Gastroesophageal sphincter (tissue), 4 donors: Measurements from ENCODE around the gene GRK5. TPM values are rescaled to one million over a fixed set of nuclear protein-coding genes. Genes with fewer than 3 reads are reported as not detected.
A peak's percentile ranks its signal among the peaks of the same experiment; 100 is the strongest.

ENCODE experiments used
- ATAC-seq: fragments of 150-250 bp; one replicate; pipeline ENCODE4 v1.9.1; 2016; ENCODE audit warnings: mild to moderate bottlenecking, moderate library complexity
- H3K27ac ChIP-seq, 4 donors: fragments of 200-600 bp; sonication (generic) in 3 of 4; 1 replicate in 3 of 4; 2 replicates in 1 of 4; pipeline ENCODE4 v1.5.1; 2016 to 2019
- H3K27me3 ChIP-seq: fragments of 200-600 bp; sonication (generic); one replicate; pipeline ENCODE4 v1.5.1; 2019
- H3K36me3 ChIP-seq, 2 donors: fragments of 200-600 bp; sonication (generic); one replicate each; pipeline ENCODE4 v1.5.1; 2019; ENCODE audit warnings: control low read depth in 1 of 2
- H3K4me1 ChIP-seq, 3 donors: fragments of 200-600 bp; sonication (generic); 1 replicate in 2 of 3; 2 replicates in 1 of 3; pipeline ENCODE4 v1.5.1; 2016 to 2019; ENCODE audit warnings: control low read depth in 2 of 3
- H3K4me3 ChIP-seq, 2 donors: fragments of 200-600 bp; sonication (generic); one replicate each; pipeline ENCODE4 v1.5.1; 2019; ENCODE audit warnings: mild to moderate bottlenecking in 1 of 2, moderate library complexity in 1 of 2
- H3K9me3 ChIP-seq, 3 donors: fragments of 200-600 bp; sonication (generic); one replicate each; pipeline ENCODE4 v1.5.1; 2017 to 2019; ENCODE audit warnings: control low read depth in 2 of 3
- CTCF ChIP-seq, 4 experiments: fragments of 200-600 bp in 2 of 4; fragments of 450-650 bp in 2 of 4; sonication (generic) in 1 of 4; IDR thresholded peaks; one replicate each; pipeline ENCODE4 v1.5.1; 2017 to 2019; ENCODE audit warnings: antibody characterized with exemption in 4 of 4, mild to moderate bottlenecking in 2 of 4, moderate library complexity in 2 of 4
- EP300 ChIP-seq: sonication (generic); formaldehyde crosslinking; IDR thresholded peaks from one replicate; pipeline ENCODE4 v1.6.1; 2017; ENCODE audit warnings: antibody characterized with exemption, mild to moderate bottlenecking
- POLR2A ChIP-seq, 2 donors: fragments of 450-650 bp; IDR thresholded peaks; one replicate each; pipeline ENCODE4 v1.6.1; 2017; ENCODE audit warnings: antibody characterized with exemption in 2 of 2, mild to moderate bottlenecking in 2 of 2, moderate library complexity in 1 of 2
- POLR2AphosphoS5 ChIP-seq: sonication (generic); formaldehyde crosslinking; IDR thresholded peaks from one replicate; pipeline ENCODE4 v1.6.1; 2017; ENCODE audit warnings: antibody characterized with exemption
- WGBS, 2 donors: methylation state at CpG; one replicate each; pipeline ENCODE4 v1.1.5; 2018; ENCODE audit warnings: low coverage in 1 of 2; 5-methylcytosine and 5-hydroxymethylcytosine counted together
- total RNA-seq, 4 donors: library from RNA; depleted of rRNA; stranded (reverse); fragments of >200 nt; gene quantifications; one replicate each; pipeline ENCODE4 v1.1.0, GENCODE V29; 2016

Gene GRK5
- total RNA-seq, 4 donors from 2014 or later = 28.8 to 71.6 (median 47.7) TPM

GRCh38 chr10:119263951-119264617 lies 56.7 kb downstream of the GRK5 start:
- Histone ChIP-seq H3K27me3 (no peaks in the 10 kb centered on the region), H3K4me1 (peaks cover 0 to 26% (median 16%) of the 10 kb centered on the region in 3 donors), H3K4me3 (no peak overlapping the region), H3K9me3 (no peaks in the 10 kb centered on the region), H3K27ac (peak overlapping the region in 3 of 4 donors; percentile 38 to 60 (median 48)), H3K36me3 (no peaks in the 10 kb centered on the region)
- WGBS, 2 donors = 40 to 44% methylated on average over 1 to 4 of the region's 4 CpGs
- ATAC-seq = peak; percentile 51
- TF ChIP-seq CTCF (IDR thresholded peaks at IDR 0.05) = no peak
- no peak for TF ChIP-seq POLR2AphosphoS5
- TF ChIP-seq EP300 = no peak
- TF ChIP-seq POLR2A (IDR thresholded peaks at IDR 0.05) = no peak

GRCh38 chr10:119265691-119266090 lies 58.3 kb downstream of the GRK5 start:
- Histone ChIP-seq H3K36me3 (no peaks in the 10 kb centered on the region), H3K4me1 (peaks cover 0 to 42% (median 28%) of the 10 kb centered on the region in 3 donors), H3K4me3 (no peak overlapping the region), H3K27ac (no peak overlapping the region), H3K9me3 (no peaks in the 10 kb centered on the region), H3K27me3 (no peaks in the 10 kb centered on the region)
- TF ChIP-seq POLR2A (IDR thresholded peaks at IDR 0.05) = no peak
- no peak for TF ChIP-seq EP300
- no peak for ATAC-seq
- no CpG with 5 or more reads among the region's 6 CpGs for WGBS, 2 donors

DNA sequence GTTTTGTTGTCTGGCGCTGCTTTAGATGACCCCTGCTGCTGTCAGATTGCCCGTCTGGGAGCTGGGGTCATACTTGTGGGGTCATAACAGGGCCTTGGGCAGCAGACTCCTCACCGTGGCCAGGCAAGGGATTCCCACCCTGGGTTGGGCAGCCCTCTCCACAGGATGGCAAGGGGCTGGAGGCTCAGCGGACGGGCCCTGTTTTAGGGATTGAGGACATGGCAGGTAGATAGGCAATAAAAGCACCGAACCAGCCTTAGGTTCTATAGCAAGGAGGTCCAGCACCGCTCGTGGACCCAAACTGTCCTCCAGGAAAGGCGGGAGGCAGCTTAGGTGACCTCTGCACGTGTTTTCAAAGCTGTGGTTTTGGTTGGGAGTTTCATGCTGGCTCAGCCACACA lies 60.0 kb downstream of the GRK5 start:
- ATAC-seq = no peak
- Histone ChIP-seq H3K9me3 (no peaks in the 10 kb centered on the region), H3K27ac (peak overlapping the region in 1 of 4 donors; percentile 22), H3K36me3 (no peaks in the 10 kb centered on the region), H3K4me3 (no peak overlapping the region), H3K27me3 (no peaks in the 10 kb centered on the region), H3K4me1 (peaks cover 0 to 59% (median 42%) of the 10 kb centered on the region in 3 donors)
- TF ChIP-seq POLR2A (IDR thresholded peaks at IDR 0.05) (no peak), EP300 (no peak), CTCF (IDR thresholded peaks at IDR 0.05) (no peak), POLR2AphosphoS5 (no peak)
- WGBS, 2 donors = 100% methylated on average over 1 of the region's 10 CpGs; no CpG with 5 or more reads in 1 of the 2 donors

- TF ChIP-seq CTCF (IDR thresholded peaks at IDR 0.05) (no peak), POLR2A (IDR thresholded peaks at IDR 0.05) (no peak), EP300 (no peak), POLR2AphosphoS5 (no peak)
- 90 to 93% methylated on average over 3 to 7 of the region's 7 CpGs for WGBS, 2 donors
- Histone ChIP-seq H3K4me1 (peaks cover 0 to 64% (median 42%) of the 10 kb centered on the region in 3 donors), H3K27ac (peak overlapping the region in 3 of 4 donors; percentile 48 to 73 (median 68)), H3K4me3 (no peak overlapping the region), H3K27me3 (no peaks in the 10 kb centered on the region), H3K9me3 (no peaks in the 10 kb centered on the region), H3K36me3 (no peaks in the 10 kb centered on the region)
- no peak for ATAC-seq
Observed at GRCh38 chr10:119268428-119268827, 61.1 kb downstream of the GRK5 start.

DNA sequence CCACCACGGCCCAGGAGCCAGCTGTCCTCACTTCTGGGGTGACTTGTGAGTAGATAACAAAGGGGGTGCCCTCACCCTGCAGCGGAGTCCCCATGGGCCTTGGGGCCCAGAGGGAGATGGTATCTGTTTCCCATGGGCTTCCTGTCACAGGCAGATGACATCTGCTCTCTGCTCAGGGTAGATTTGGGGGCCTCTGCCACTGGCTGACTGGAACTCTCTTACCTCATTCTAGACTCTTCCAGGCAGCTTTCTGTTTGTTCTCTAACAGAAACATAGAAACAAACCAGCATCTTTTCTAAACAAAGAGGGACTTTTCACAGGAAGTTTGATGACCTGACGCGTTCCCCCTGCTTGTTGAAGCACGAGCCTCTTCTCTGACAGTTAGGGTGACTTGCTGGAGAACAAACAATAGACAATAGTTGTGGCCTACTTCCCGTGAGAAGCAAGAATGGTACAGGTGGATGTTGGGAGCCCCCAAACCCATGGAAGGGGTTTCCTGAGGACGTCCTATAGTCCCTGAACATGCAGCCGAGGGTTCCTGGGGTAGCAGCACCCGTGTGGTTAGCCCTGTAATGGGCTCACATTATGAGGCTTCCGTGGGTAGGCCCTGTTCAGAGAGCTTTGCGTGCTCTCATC lies 61.6 kb downstream of the GRK5 start:
- Histone ChIP-seq H3K36me3 (no peaks in the 10 kb centered on the region), H3K4me1 (peaks cover 0 to 61% (median 40%) of the 10 kb centered on the region in 3 donors), H3K27me3 (no peaks in the 10 kb centered on the region), H3K27ac (peak overlapping the region in 3 of 4 donors; percentile 52 to 73 (median 68)), H3K9me3 (no peaks in the 10 kb centered on the region), H3K4me3 (no peak overlapping the region)
- ATAC-seq = no peak
- WGBS, 2 donors = 64% methylated on average over 7 of the region's 11 CpGs; no CpG with 5 or more reads in 1 of the 2 donors
- TF ChIP-seq EP300 = no peak
- TF ChIP-seq POLR2A (IDR thresholded peaks at IDR 0.05) = no peak
- no peak for TF ChIP-seq POLR2AphosphoS5
- TF ChIP-seq CTCF (IDR thresholded peaks at IDR 0.05) = no peak
